Transverse colon (tissue), 4 donors: ENCODE measurements around the gene PSMB3. TPM values are rescaled to one million over a fixed set of nuclear protein-coding genes. Genes with fewer than 3 reads are reported as not detected.
A peak's percentile ranks its signal among the peaks of the same experiment; 100 is the strongest.

Experiments
- DNase-seq: peaks from one replicate; pipeline ENCODE4 v3.0.0-alpha.2; 2019
- H3K27ac ChIP-seq, 4 donors: fragments of 200-600 bp; sonication (generic); 2 replicates each; pipeline ENCODE4 v1.5.1; 2016 to 2018; ENCODE audit warnings: inconsistent platforms in 4 of 4
- H3K27me3 ChIP-seq: fragments of 200-600 bp; sonication (generic); 2 replicates; pipeline ENCODE4 v1.5.1; 2017; ENCODE audit warnings: inconsistent platforms
- H3K36me3 ChIP-seq, 4 donors: fragments of 200-600 bp; sonication (generic); 2 replicates each; pipeline ENCODE4 v1.5.1; 2017 to 2019; ENCODE audit warnings: inconsistent platforms in 4 of 4
- H3K4me1 ChIP-seq, 4 donors: fragments of 200-600 bp; sonication (generic); 2 replicates each; pipeline ENCODE4 v1.5.1; 2017 to 2020; ENCODE audit warnings: inconsistent platforms in 4 of 4
- H3K4me3 ChIP-seq, 4 donors: fragments of 200-600 bp; sonication (generic); 1 replicate in 1 of 4; 2 replicates in 3 of 4; pipeline versions ENCODE4 v1.5.1 to v1.6.1; 2017 to 2019; ENCODE audit warnings: inconsistent platforms in 4 of 4
- H3K9me3 ChIP-seq, 2 donors: fragments of 200-600 bp; sonication (generic); 2 replicates each; pipeline ENCODE4 v1.5.1; 2017 to 2019; ENCODE audit warnings: inconsistent platforms in 2 of 2
- CTCF ChIP-seq, 5 experiments: fragments of 200-600 bp in 3 of 5; fragments of 450-650 bp in 2 of 5; sonication (generic) in 3 of 5; IDR thresholded peaks; 1 replicate in 2 of 5; 2 replicates in 3 of 5; pipeline ENCODE4 v1.5.1; 2016 to 2017; ENCODE audit warnings: antibody characterized with exemption in 5 of 5, inconsistent platforms in 3 of 5, mild to moderate bottlenecking in 2 of 5, moderate library complexity in 1 of 5
- EP300 ChIP-seq: sonication (generic); formaldehyde crosslinking; IDR thresholded peaks from one replicate; pipeline ENCODE4 v1.6.1; 2017; ENCODE audit warnings: antibody characterized with exemption, low read depth
- POLR2A ChIP-seq: fragments of 450-650 bp; IDR thresholded peaks from one replicate; pipeline ENCODE4 v1.6.1; 2016; ENCODE audit warnings: antibody characterized with exemption, mild to moderate bottlenecking, moderate library complexity
- POLR2AphosphoS5 ChIP-seq, 3 donors: sonication (generic); formaldehyde crosslinking; IDR thresholded peaks; one replicate each; pipeline ENCODE4 v1.6.1; 2016; ENCODE audit warnings: antibody characterized with exemption in 3 of 3
- WGBS, 2 donors: methylation state at CpG; one replicate each; pipeline ENCODE4 v1.1.5; 2018; ENCODE audit warnings: low coverage in 1 of 2; 5-methylcytosine and 5-hydroxymethylcytosine counted together
- in situ Hi-C, 4 donors: fragments of 200-750 bp; cut with MboI; loops; one replicate each; pipeline versions ENCODE4 v1.15.0 to v1.15.1; 2017; ENCODE audit warnings: low sequenced_read_pairs in 3 of 4, low pct_ligation_motif_present in 1 of 4, low pct_unique_long_range_greater_than_20kb in 1 of 4
- intact Hi-C: fragments of 100-400 bp; cut with DNase I; formaldehyde crosslinking; loops from one replicate; pipeline ENCODE4 v1.15.1; 2023; ENCODE audit warnings: low total_unique reads
- total RNA-seq, 4 donors: library from RNA; depleted of rRNA; stranded (reverse); fragments of >200 nt; gene quantifications; one replicate each; pipeline ENCODE4 v1.1.0, GENCODE V29; 2016

PSMB3 gene
- total RNA-seq, 4 donors from 2014 or later: 137 to 169 (median 159) TPM

- TF ChIP-seq EP300: no peak
- TF ChIP-seq POLR2AphosphoS5 (IDR thresholded peaks at IDR 0.05): no peak
- no peak for TF ChIP-seq CTCF (IDR thresholded peaks at IDR 0.05)
- no peak for TF ChIP-seq POLR2A
- H3K4me3 ChIP-seq: no peak overlapping the region
- no peak for DNase-seq
- peaks cover 31 to 67% (median 39%) of the 10 kb centered on the region in 4 donors for H3K4me1 ChIP-seq
- in situ Hi-C loops (loop anchor here in 2 of 4 donors (10.0 kb wide), 1 partner anchor 65 kb away; the partner anchor contains the start of gene EPOP (in 2 of the 2)), intact Hi-C loops (no loop called here)
- no peaks in the 10 kb centered on the region for H3K27me3 ChIP-seq
- peak overlapping the region in 1 of 4 donors; percentile 1 for H3K27ac ChIP-seq
- WGBS, 2 donors: 56% methylated on average over 11 of the region's 14 CpGs; no CpG with 5 or more reads in 1 of the 2 donors
- no peaks in the 10 kb centered on the region for H3K9me3 ChIP-seq
- H3K36me3 ChIP-seq: no peaks in the 10 kb centered on the region
These were observed 13.2 kb upstream of the PSMB3 start for GRCh38 chr17:38739305-38739704.

- 82 to 87% methylated on average over 3 to 19 of the region's 19 CpGs for WGBS, 2 donors
- no peaks in the 10 kb centered on the region for H3K36me3 ChIP-seq
- H3K9me3 ChIP-seq: no peaks in the 10 kb centered on the region
- H3K4me3 ChIP-seq: no peak overlapping the region
- H3K4me1 ChIP-seq: peaks cover 29 to 60% (median 36%) of the 10 kb centered on the region in 4 donors
- DNase-seq: no peak
- in situ Hi-C loops: no loop called here
- H3K27me3 ChIP-seq: no peaks in the 10 kb centered on the region
- TF ChIP-seq POLR2A (no peak), CTCF (IDR thresholded peaks at IDR 0.05) (no peak), POLR2AphosphoS5 (IDR thresholded peaks at IDR 0.05) (no peak), EP300 (no peak)
- no peak overlapping the region for H3K27ac ChIP-seq
- intact Hi-C loops: no loop called here
These were observed 12.5 kb upstream of the PSMB3 start for GRCh38 chr17:38740044-38740443.

- Histone ChIP-seq H3K9me3 (no peaks in the 10 kb centered on the region), H3K27ac (peak overlapping the region; percentile 83 to 95 (median 93)), H3K4me1 (peaks cover 24 to 59% (median 33%) of the 10 kb centered on the region in 4 donors), H3K4me3 (no peak overlapping the region), H3K27me3 (no peaks in the 10 kb centered on the region), H3K36me3 (no peaks in the 10 kb centered on the region)
- TF ChIP-seq POLR2AphosphoS5 (IDR thresholded peaks at IDR 0.05) (no peak), POLR2A (no peak), EP300 (no peak), CTCF (IDR thresholded peaks at IDR 0.05) (no peak)
- intact Hi-C loops: no loop called here
- in situ Hi-C loops: no loop called here
- WGBS, 2 donors: 79 to 100% methylated on average over 1 to 4 of the region's 4 CpGs
- no peak for DNase-seq
These were observed 11.7 kb upstream of the PSMB3 start for GRCh38 chr17:38740806-38741205.

- WGBS, 2 donors: 33 to 42% methylated on average over 1 to 5 of the region's 5 CpGs
- Histone ChIP-seq H3K4me3 (no peak overlapping the region), H3K27ac (peak overlapping the region; percentile 83 to 95 (median 93)), H3K4me1 (peaks cover 27 to 65% (median 36%) of the 10 kb centered on the region in 4 donors), H3K27me3 (no peaks in the 10 kb centered on the region), H3K9me3 (no peaks in the 10 kb centered on the region), H3K36me3 (no peaks in the 10 kb centered on the region)
- DNase-seq: no peak
- TF ChIP-seq POLR2A (no peak), POLR2AphosphoS5 (IDR thresholded peaks at IDR 0.05) (no peak), EP300 (no peak), CTCF (IDR thresholded peaks at IDR 0.05) (no peak)
- intact Hi-C loops: no loop called here
- in situ Hi-C loops: no loop called here
These were observed 11.1 kb upstream of the PSMB3 start for GRCh38 chr17:38741461-38741860.
